ENCODE data around the gene SDK1. TPM values are rescaled to one million over a fixed set of nuclear protein-coding genes. Genes with fewer than 3 reads are reported as not detected.

The SDK1 gene
- total and polyA plus RNA-seq, 12 donors, result 1.0 to 5.3 (median 3.2) TPM

DNA sequence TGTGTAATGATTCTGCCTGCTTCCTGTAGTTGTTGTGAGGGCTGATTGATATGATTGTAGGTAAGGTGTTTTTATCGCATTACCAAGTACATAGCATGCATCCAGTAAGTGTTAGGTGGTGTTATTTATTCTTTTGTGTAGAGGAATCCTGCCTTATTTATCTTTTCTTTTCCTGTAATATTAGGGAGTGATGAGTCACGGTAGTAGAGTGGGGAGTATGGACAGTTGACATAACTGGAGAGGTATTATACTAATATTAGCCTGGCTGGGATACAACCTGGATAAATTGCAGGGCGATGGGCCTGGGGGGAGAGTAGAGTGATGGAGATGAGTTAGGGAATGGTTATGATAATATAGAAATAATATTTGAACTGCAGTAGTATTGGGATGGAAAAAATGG is 9.8 kb downstream of the SDK1 start:
- DNase-seq (no peak), ATAC-seq (no peak)
- Histone ChIP-seq H3K9me3 (no peaks in the 10 kb centered on the region), H3K27me3 (peaks cover 0 to 10% (median 0%) of the 10 kb centered on the region in 7 donors), H3K36me3 (no peaks in the 10 kb centered on the region), H3K4me1 (no peaks in the 10 kb centered on the region), H3K27ac (no peak overlapping the region), H3K4me3 (no peak overlapping the region)
- TF ChIP-seq, protein P1, sequence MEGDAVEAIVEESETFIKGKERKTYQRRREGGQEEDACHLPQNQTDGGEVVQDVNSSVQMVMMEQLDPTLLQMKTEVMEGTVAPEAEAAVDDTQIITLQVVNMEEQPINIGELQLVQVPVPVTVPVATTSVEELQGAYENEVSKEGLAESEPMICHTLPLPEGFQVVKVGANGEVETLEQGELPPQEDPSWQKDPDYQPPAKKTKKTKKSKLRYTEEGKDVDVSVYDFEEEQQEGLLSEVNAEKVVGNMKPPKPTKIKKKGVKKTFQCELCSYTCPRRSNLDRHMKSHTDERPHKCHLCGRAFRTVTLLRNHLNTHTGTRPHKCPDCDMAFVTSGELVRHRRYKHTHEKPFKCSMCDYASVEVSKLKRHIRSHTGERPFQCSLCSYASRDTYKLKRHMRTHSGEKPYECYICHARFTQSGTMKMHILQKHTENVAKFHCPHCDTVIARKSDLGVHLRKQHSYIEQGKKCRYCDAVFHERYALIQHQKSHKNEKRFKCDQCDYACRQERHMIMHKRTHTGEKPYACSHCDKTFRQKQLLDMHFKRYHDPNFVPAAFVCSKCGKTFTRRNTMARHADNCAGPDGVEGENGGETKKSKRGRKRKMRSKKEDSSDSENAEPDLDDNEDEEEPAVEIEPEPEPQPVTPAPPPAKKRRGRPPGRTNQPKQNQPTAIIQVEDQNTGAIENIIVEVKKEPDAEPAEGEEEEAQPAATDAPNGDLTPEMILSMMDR (IDR thresholded peaks at IDR 0.05), result no peak
- 62 to 74% methylated on average over 3 of the region's 3 CpGs for WGBS, 2 donors
- intact Hi-C loops (cut with DNase I), result no loop called here

DNA sequence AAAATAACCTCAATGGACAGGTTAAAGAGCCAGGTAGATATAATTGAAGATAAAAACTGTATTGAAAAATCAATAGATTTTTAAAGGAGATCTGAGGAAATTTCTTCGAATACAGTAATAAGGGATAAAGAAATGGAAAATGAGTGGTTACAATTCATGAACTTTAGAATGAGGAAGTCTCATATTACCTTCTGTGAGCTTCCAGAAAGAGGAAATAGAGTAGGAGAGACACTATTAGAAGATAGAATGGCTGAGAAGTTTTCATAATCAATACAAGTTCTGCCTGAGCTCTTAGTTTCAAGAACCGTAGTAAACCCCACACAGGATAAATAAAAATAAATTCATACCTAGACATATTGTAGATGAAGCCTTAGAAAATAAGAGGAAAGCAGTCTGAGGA is 11.5 kb downstream of the SDK1 start:
- no peak overlapping the region for H3K4me3 ChIP-seq
- intact Hi-C loops (cut with DNase I), result no loop called here
- peaks cover 0 to 10% (median 0%) of the 10 kb centered on the region in 7 donors for H3K27me3 ChIP-seq
- DNase-seq, result no peak
- ATAC-seq, result no peak
- no peak overlapping the region for H3K27ac ChIP-seq
- H3K36me3 ChIP-seq, result no peaks in the 10 kb centered on the region
- TF ChIP-seq, protein P1 (IDR thresholded peaks at IDR 0.05), result no peak
- H3K4me1 ChIP-seq, result no peaks in the 10 kb centered on the region
- no peaks in the 10 kb centered on the region for H3K9me3 ChIP-seq
- 88 to 96% methylated on average over 2 of the region's 2 CpGs for WGBS, 2 donors

DNA sequence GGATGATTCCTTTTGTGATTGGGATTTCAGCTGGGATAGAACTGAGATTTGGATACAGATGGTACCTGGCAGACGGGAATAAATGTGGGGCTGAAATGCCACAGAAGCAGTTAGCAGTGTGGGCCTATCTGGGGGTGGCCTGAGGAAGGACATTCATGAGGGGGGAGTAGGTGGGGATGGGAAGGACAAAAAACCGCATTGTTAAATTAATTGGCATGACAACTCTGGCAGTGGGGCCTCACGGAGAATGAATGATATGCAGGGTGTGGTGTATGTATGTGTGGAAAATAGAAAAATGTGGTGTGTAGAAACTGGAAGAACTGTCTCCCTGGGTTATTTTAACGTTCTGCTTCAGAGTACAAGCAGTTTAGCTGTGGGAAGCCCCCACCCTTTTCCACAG is 17.8 kb downstream of the SDK1 start:
- no peak overlapping the region for H3K27ac ChIP-seq
- H3K36me3 ChIP-seq, result no peaks in the 10 kb centered on the region
- H3K27me3 ChIP-seq, result peaks cover 0 to 5% (median 0%) of the 10 kb centered on the region in 7 donors
- intact Hi-C loops (cut with DNase I), result no loop called here
- no peak overlapping the region for H3K4me3 ChIP-seq
- WGBS, 2 donors, result 60 to 69% methylated on average over 4 of the region's 4 CpGs
- DNase-seq (no peak), ATAC-seq (no peak)
- TF ChIP-seq, protein P1 (IDR thresholded peaks at IDR 0.05), result no peak
- no peaks in the 10 kb centered on the region for H3K4me1 ChIP-seq
- peaks cover 0 to 12% (median 0%) of the 10 kb centered on the region in 11 donors for H3K9me3 ChIP-seq

DNA sequence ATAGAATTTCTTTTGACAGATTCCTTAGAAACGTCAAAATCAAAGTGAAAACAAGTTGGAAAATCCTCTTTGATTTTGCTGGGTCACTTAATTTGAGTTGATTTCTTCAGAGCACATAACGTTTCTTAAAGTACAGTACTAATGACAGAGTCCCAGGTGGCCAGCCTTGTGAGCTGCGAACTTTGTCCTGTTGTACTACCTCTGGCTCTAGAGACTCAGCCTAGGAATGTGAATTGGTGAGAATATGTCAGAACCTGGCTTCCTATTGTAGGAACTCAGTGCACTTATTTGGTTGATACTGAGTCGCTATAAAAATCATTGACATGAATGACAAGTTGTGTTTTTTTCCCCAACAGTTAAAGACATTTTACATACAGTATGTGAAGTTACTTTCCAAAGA is 20.2 kb downstream of the SDK1 start:
- DNase-seq (no peak), ATAC-seq (no peak)
- Histone ChIP-seq H3K4me3 (no peak overlapping the region), H3K4me1 (no peaks in the 10 kb centered on the region), H3K27me3 (peaks cover 0 to 5% (median 0%) of the 10 kb centered on the region in 7 donors), H3K36me3 (no peaks in the 10 kb centered on the region), H3K27ac (no peak overlapping the region), H3K9me3 (peaks cover 0 to 12% (median 0%) of the 10 kb centered on the region in 11 donors)
- intact Hi-C loops (cut with DNase I), result no loop called here
- TF ChIP-seq, protein P1 (IDR thresholded peaks at IDR 0.05), result no peak
- 63 to 76% methylated on average over 4 of the region's 4 CpGs for WGBS, 2 donors

Measured in heart right ventricle (tissue), 16 donors.